HepG2 (cell line): ENCODE measurements around the gene MAGEB6. TPM values are rescaled to one million over a fixed set of nuclear protein-coding genes. Genes with fewer than 3 reads are reported as not detected.

ENCODE experiments used
- ATAC-seq: fragments of 200-7000 bp; cut with Tn5 transposase; 3 replicates; pipeline ENCODE4 v1.9.1; 2020; ENCODE audit warnings: mild to moderate bottlenecking, moderate library complexity
- BruUV-seq: library from RNA; stranded (reverse); fragments of 400-500 nt; replicated peaks from 2 replicates; lab custom pipeline; 2021; lab: Mats Ljungman, UMichigan
- CTCF ChIA-PET: fragments of 300-600 bp; formaldehyde crosslinking; extraction: SDS; loops from one replicate; lab custom pipeline; 2021; ENCODE audit warnings: low total read pairs, inconsistent platforms, low intra/inter-chr PET ratio; lab: Yijun Ruan, JAX
- POLR2A ChIA-PET: fragments of 350-600 bp; sonication (Branson Sonifier 250); formaldehyde crosslinking; loops from one replicate; lab custom pipeline; 2020; ENCODE audit warnings: antibody characterized with exemption, inconsistent platforms; lab: Yijun Ruan, JAX
- DNase-seq: peaks from one replicate; pipeline ENCODE4 v3.0.0-alpha.2; 2015; ENCODE audit warnings: low spot score
- FAIRE-seq: peaks from 3 replicates; lab custom pipeline; 2011; peaks lifted over from hg19 to GRCh38; lab: Jason Lieb, UNC
- H2AFZ ChIP-seq: one replicate; pipeline ENCODE4 v1.6.1; 2011; ENCODE audit warnings: low read length, inconsistent platforms
- H3K27ac ChIP-seq: fragments of 300-600 bp; 3 replicates; pipeline ENCODE4 v1.8.0; 2011; ENCODE audit warnings: mixed run types, mild to moderate bottlenecking, mixed read lengths, low read length, inconsistent platforms; ENCODE audit not compliant: insufficient read depth; ENCODE audit errors: extremely low read length
- H3K27me3 ChIP-seq, 2 experiments: fragments of 200-600 bp in 1 of 2; 2 replicates in 1 of 2; 3 replicates in 1 of 2; pipeline versions ENCODE4 v1.6.0 to v1.8.0; 2011; ENCODE audit warnings: low read length in 2 of 2, mild to moderate bottlenecking in 2 of 2, moderate library complexity in 2 of 2, inconsistent platforms in 1 of 2; ENCODE audit not compliant: insufficient read depth in 2 of 2, control insufficient read depth in 1 of 2
- H3K36me3 ChIP-seq, 2 experiments: fragments of 200-600 bp in 1 of 2; replicated peaks in 1 of 2; 2 replicates in 1 of 2; 3 replicates in 1 of 2; pipeline versions ENCODE4 v1.5.1 to v1.8.0; 2011; ENCODE audit warnings: low read length in 2 of 2, inconsistent platforms in 1 of 2; ENCODE audit not compliant: insufficient read depth in 2 of 2, control insufficient read depth in 1 of 2
- H3K4me1 ChIP-seq: 2 replicates; pipeline ENCODE4 v1.5.1; 2012; ENCODE audit warnings: low read length, inconsistent platforms; ENCODE audit not compliant: insufficient read depth
- H3K4me2 ChIP-seq: 2 replicates; pipeline ENCODE4 v1.6.0; 2011; ENCODE audit warnings: low read depth, low read length, inconsistent platforms
- H3K4me3 ChIP-seq, 3 experiments: fragments of 200-600 bp in 1 of 3; sonication (generic), shearing (Covaris generic) in 1 of 3; replicated peaks in 1 of 3; 2 replicates each; pipeline ENCODE4 v1.5.1; 2011 to 2016; ENCODE audit warnings: low read length in 3 of 3, inconsistent platforms in 2 of 3, low read depth in 2 of 3, mild to moderate bottlenecking in 2 of 3, control low read depth in 1 of 3, mixed read lengths in 1 of 3; ENCODE audit not compliant: insufficient read depth in 1 of 3
- H3K79me2 ChIP-seq: one replicate; pipeline ENCODE4 v1.6.1; 2011; ENCODE audit warnings: low read length, inconsistent platforms; ENCODE audit not compliant: insufficient read depth
- H3K9ac ChIP-seq: 2 replicates; pipeline ENCODE4 v1.6.0; 2011; ENCODE audit warnings: mild to moderate bottlenecking, low read depth, low read length, inconsistent platforms; ENCODE audit not compliant: insufficient read depth
- H3K9me3 ChIP-seq: 2 replicates; pipeline ENCODE4 v1.5.1; 2012; ENCODE audit warnings: mild to moderate bottlenecking, low read length
- H4K20me1 ChIP-seq: 2 replicates; pipeline ENCODE4 v1.6.0; 2011; ENCODE audit warnings: inconsistent platforms, mild to moderate bottlenecking, low read length, moderate library complexity; ENCODE audit not compliant: insufficient read depth
- SETDB1 ChIP-seq: sonication (generic); formaldehyde crosslinking; IDR thresholded peaks from 2 replicates; pipeline ENCODE4 v1.5.1; 2020; ENCODE audit warnings: missing genetic modification reagents, mild to moderate bottlenecking, borderline replicate concordance
- SP1 ChIP-seq, 2 experiments: fragments of 450-650 bp in 1 of 2; sonication (generic) in 1 of 2; formaldehyde crosslinking in 1 of 2; IDR thresholded peaks; 2 replicates each; pipeline versions ENCODE4 v1.4.0 to v1.6.1; 2016 to 2020; ENCODE audit warnings: missing genetic modification reagents in 1 of 2
- ZNF543 ChIP-seq: sonication (generic); formaldehyde crosslinking; IDR thresholded peaks from 2 replicates; pipeline ENCODE4 v1.4.0; 2020; ENCODE audit warnings: mild to moderate bottlenecking, missing genetic modification reagents
- WGBS: methylation state at CpG from one replicate; pipeline ENCODE4 v1.1.6; 2017; ENCODE audit warnings: low lambda C conversion rate; 5-methylcytosine and 5-hydroxymethylcytosine counted together
- in situ Hi-C: cut with HindIII; loops from 2 replicates; pipeline ENCODE4 v1.10.0; 2017; ENCODE audit warnings: low pct_unique_long_range_greater_than_20kb; ENCODE audit not compliant: extremely low pct_ligation_motif_present
- intact Hi-C: fragments of 100-400 bp; cut with micrococcal nuclease; formaldehyde crosslinking; loops from one replicate; pipeline ENCODE4 v1.10.0; 2022; ENCODE audit not compliant: unreplicated experiment
- polyA plus RNA-seq, 8 experiments: library from polyadenylated mRNA; depleted of rRNA in 3 of 8; stranded (reverse) in 7 of 8; unstranded in 1 of 8; fragments of >200 nt; fragmentation: Illumina TruSeq in 4 of 8; extraction: Trizol in 4 of 8; gene quantifications; 2 replicates each; pipeline versions ENCODE4 v1.2.1 to v1.2.3, GENCODE V29; 2011 to 2016; ENCODE audit warnings: low read depth in 4 of 8, missing spikeins in 1 of 8, mixed read lengths in 1 of 8; ENCODE audit not compliant: insufficient read depth in 1 of 8
- total RNA-seq, 5 experiments: library from RNA; depleted of rRNA; stranded (reverse); fragments of >200 nt; fragmentation: Illumina TruSeq; extraction: Trizol; gene quantifications; 2 replicates each; pipeline ENCODE4 v1.2.3, GENCODE V29; 2016; ENCODE audit warnings: low read depth in 1 of 5
- TF ChIP-seq, protein P1 (sequence below): sonication (generic); formaldehyde crosslinking; IDR thresholded peaks from 2 replicates; pipeline ENCODE4 v1.4.0; 2020; ENCODE audit warnings: mild to moderate bottlenecking, missing genetic modification reagents
- TF ChIP-seq, protein P2 (sequence below): sonication (generic); formaldehyde crosslinking; IDR thresholded peaks from 2 replicates; pipeline ENCODE4 v1.5.0; 2020; ENCODE audit warnings: mild to moderate bottlenecking, missing genetic modification reagents, moderate library complexity

MAGEB6 gene
- total and polyA plus RNA-seq, 2 of the 13 experiments (the other 11 are each of a cell fraction or from before 2014, with no cell fraction given) = 0.04 TPM; not detected in 1

DNA sequence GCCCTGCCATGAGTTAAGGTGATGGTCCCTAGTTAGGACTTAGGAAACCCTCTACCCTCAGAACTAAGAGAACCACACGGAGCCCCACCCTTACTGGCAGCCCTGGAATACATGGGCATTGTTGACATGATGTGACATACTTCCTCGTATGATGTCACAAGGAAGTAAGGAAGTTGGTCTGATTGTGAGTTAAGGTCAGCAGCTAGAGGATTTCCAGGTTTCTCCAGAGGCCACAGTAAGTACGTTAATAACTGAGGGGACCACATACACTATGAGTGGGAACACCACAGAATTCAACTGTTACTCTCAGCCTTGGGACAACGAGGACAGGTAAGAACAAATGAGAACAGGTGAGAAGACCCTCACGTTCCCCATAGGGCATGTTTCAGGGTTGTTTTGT is 23.6 kb downstream of the MAGEB6 start, which contains the start of gene MAGEB5 (continued):
- TF ChIP-seq, protein P1, sequence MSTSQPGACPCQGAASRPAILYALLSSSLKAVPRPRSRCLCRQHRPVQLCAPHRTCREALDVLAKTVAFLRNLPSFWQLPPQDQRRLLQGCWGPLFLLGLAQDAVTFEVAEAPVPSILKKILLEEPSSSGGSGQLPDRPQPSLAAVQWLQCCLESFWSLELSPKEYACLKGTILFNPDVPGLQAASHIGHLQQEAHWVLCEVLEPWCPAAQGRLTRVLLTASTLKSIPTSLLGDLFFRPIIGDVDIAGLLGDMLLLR (CRISPR knock-in tag) = no peak
- TF ChIP-seq, protein P2, sequence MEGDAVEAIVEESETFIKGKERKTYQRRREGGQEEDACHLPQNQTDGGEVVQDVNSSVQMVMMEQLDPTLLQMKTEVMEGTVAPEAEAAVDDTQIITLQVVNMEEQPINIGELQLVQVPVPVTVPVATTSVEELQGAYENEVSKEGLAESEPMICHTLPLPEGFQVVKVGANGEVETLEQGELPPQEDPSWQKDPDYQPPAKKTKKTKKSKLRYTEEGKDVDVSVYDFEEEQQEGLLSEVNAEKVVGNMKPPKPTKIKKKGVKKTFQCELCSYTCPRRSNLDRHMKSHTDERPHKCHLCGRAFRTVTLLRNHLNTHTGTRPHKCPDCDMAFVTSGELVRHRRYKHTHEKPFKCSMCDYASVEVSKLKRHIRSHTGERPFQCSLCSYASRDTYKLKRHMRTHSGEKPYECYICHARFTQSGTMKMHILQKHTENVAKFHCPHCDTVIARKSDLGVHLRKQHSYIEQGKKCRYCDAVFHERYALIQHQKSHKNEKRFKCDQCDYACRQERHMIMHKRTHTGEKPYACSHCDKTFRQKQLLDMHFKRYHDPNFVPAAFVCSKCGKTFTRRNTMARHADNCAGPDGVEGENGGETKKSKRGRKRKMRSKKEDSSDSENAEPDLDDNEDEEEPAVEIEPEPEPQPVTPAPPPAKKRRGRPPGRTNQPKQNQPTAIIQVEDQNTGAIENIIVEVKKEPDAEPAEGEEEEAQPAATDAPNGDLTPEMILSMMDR = no peak
- TF ChIP-seq SP1 (IDR thresholded peaks at IDR 0.05) (no peak), SP1 (CRISPR knock-in tag; IDR thresholded peaks at IDR 0.05) (no peak), ZNF543 (CRISPR knock-in tag) (no peak)

DNA sequence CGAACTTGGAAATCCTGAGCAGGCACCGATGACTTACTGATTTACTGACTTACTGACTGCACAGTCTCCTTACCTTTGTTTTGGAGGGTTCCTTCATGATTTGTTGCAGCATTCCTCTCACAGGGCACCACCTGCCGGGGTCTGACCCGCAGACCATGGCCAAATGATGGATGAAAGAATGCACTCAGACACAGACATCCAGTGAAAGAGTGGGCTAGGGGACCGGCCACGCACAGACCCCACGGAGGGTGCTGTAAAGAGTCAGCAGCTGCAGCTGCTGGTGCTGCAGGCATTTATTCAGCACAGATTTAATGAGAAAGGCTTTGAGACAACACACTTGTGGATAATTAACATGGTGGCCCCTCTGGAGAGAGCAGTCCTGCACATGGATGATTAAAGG is 27.1 kb downstream of the MAGEB6 start:
- ChIA-PET POLR2A (no interaction called here), CTCF (no interaction called here)
- BruUV-seq = no TSS peak
- H3K4me2 ChIP-seq = no peak overlapping the region
- no peak for TF ChIP-seq SETDB1
- H3K79me2 ChIP-seq = no peaks in the 10 kb centered on the region
- intact Hi-C loops (no loop called here), in situ Hi-C loops (no loop called here)
- FAIRE-seq (no peak), DNase-seq (no peak), ATAC-seq (no peak)
- H3K9ac ChIP-seq = no peak overlapping the region
- peaks cover 9% of the 10 kb centered on the region; the same call in 1 of the 2 replicates for H3K9me3 ChIP-seq
- no peaks in the 10 kb centered on the region for H4K20me1 ChIP-seq
- WGBS = 0% methylated on average over 3 of the region's 7 CpGs
- no peaks in the 10 kb centered on the region for H3K36me3 ChIP-seq
- H3K27ac ChIP-seq = no peak overlapping the region
- no peak overlapping the region for H2AFZ ChIP-seq
- no peak overlapping the region for H3K4me3 ChIP-seq
- H3K27me3 ChIP-seq = no peaks in the 10 kb centered on the region
- H3K4me1 ChIP-seq = no peaks in the 10 kb centered on the region
